ENCODE data around the gene LOXL4.

LOXL4 gene

GRCh38 chr10:98201760-98202159, 66.2 kb downstream of the LOXL4 start:
- no peak for DNase-seq (ENCODE audit: low read depth in 4 of 4, low spot score in 1 of 4)
